Measurements from ENCODE around the gene SMIM13.

Gene SMIM13

GRCh38 chr6:11093626-11094410, at the start of gene SMIM13:
SMIM13 (plus strand) TSS chr6:11093834; CDS start chr6:11094314, 480 bp downstream.
- DNase-seq (ENCODE audit: low spot score) = peak; percentile 98

GRCh38 chr6:11043961-11044711, 49.5 kb upstream of the SMIM13 start, which contains the start of gene ELOVL2:
ELOVL2 (minus strand) TSS chr6:11044305; CDS start chr6:11044230, 75 bp downstream.
- DNase-seq (ENCODE audit: low spot score) = no peak

GRCh38 chr6:11044712-11045167, 48.9 kb upstream of the SMIM13 start:
- DNase-seq (ENCODE audit: low spot score) = no peak

- no peak for DNase-seq (ENCODE audit: low spot score)
These were observed 42.9 kb upstream of the SMIM13 start for GRCh38 chr6:11050731-11051130.

- no peak for DNase-seq (ENCODE audit: low spot score)
These were observed 40.3 kb upstream of the SMIM13 start for GRCh38 chr6:11053307-11053706.

- no peak for DNase-seq (ENCODE audit: low spot score)
These were observed 38.9 kb upstream of the SMIM13 start for GRCh38 chr6:11054722-11055121.

GRCh38 chr6:11055127-11055627, 38.5 kb upstream of the SMIM13 start:
- DNase-seq (ENCODE audit: low spot score) = no peak

- DNase-seq (ENCODE audit: low spot score) = no peak
These were observed 36.8 kb upstream of the SMIM13 start for GRCh38 chr6:11056871-11057270.

GRCh38 chr6:11058406-11058805, 35.2 kb upstream of the SMIM13 start:
- DNase-seq (ENCODE audit: low spot score) = no peak

GRCh38 chr6:11062083-11062482, 31.6 kb upstream of the SMIM13 start:
- DNase-seq (ENCODE audit: low spot score) = no peak

- peak; percentile 43 for DNase-seq (ENCODE audit: low spot score)
These were observed 30.9 kb upstream of the SMIM13 start for GRCh38 chr6:11062715-11063114.

- peak; percentile 72 for DNase-seq (ENCODE audit: low spot score)
These were observed 28.8 kb upstream of the SMIM13 start for GRCh38 chr6:11064836-11065235.

GRCh38 chr6:11065436-11066202, 28.0 kb upstream of the SMIM13 start:
- DNase-seq (ENCODE audit: low spot score) = no peak

GRCh38 chr6:11066505-11067347, 26.9 kb upstream of the SMIM13 start:
- DNase-seq (ENCODE audit: low spot score) = no peak

GRCh38 chr6:11067348-11067747, 26.3 kb upstream of the SMIM13 start:
- DNase-seq (ENCODE audit: low spot score) = no peak

- no peak for DNase-seq (ENCODE audit: low spot score)
These were observed 23.9 kb upstream of the SMIM13 start for GRCh38 chr6:11069760-11070159.

GRCh38 chr6:11072101-11072500, 21.5 kb upstream of the SMIM13 start:
- no peak for DNase-seq (ENCODE audit: low spot score)

GRCh38 chr6:11076540-11076939, 17.1 kb upstream of the SMIM13 start:
- DNase-seq (ENCODE audit: low spot score) = no peak

GRCh38 chr6:11078266-11078665, 15.4 kb upstream of the SMIM13 start:
- DNase-seq (ENCODE audit: low spot score) = no peak

- DNase-seq (ENCODE audit: low spot score) = no peak
These were observed 13.3 kb upstream of the SMIM13 start for GRCh38 chr6:11080296-11080695.

- no peak for DNase-seq (ENCODE audit: low spot score)
These were observed 10.1 kb upstream of the SMIM13 start for GRCh38 chr6:11083491-11083890.

Measured in globus pallidus (tissue), 1 donor.